Smooth muscle cell (in vitro differentiated cells): ENCODE results near the gene UBLCP1. TPM values are rescaled to one million over a fixed set of nuclear protein-coding genes. Genes with fewer than 3 reads are reported as not detected.
"Not testable (repeated sequence)": the region's sequence is repeated elsewhere in the genome, so short reads cannot be mapped to it uniquely, and the experiment has no call there.

Experiments used
- DNase-seq: peaks from one replicate; lab custom pipeline; 2025; ENCODE audit not compliant: unreplicated experiment; lab: John Stamatoyannopoulos, UW
- H2AFZ ChIP-seq: fragments of 200-600 bp; sonication (generic); 2 replicates; pipeline ENCODE4 v1.6.0; 2016; ENCODE audit warnings: antibody characterized with exemption, low read depth, mild to moderate bottlenecking
- H3F3A ChIP-seq: fragments of 200-600 bp; sonication (generic); 2 replicates; pipeline ENCODE4 v1.6.0; 2017; ENCODE audit warnings: antibody characterized with exemption, low read depth
- H3K27ac ChIP-seq: fragments of 200-600 bp; sonication (generic); 2 replicates; pipeline ENCODE4 v1.5.1; 2016; ENCODE audit warnings: low read depth, mild to moderate bottlenecking
- H3K27me3 ChIP-seq: fragments of 200-600 bp; sonication (generic); 2 replicates; pipeline ENCODE4 v1.6.1; 2016; ENCODE audit warnings: low read depth, mild to moderate bottlenecking
- H3K36me3 ChIP-seq: fragments of 200-600 bp; sonication (generic); 2 replicates; pipeline ENCODE4 v1.5.1; 2016; ENCODE audit warnings: low read depth
- H3K4me1 ChIP-seq: fragments of 200-600 bp; sonication (generic); 2 replicates; pipeline ENCODE4 v1.5.1; 2016; ENCODE audit warnings: low read depth
- H3K4me2 ChIP-seq: fragments of 200-600 bp; sonication (generic); 2 replicates; pipeline ENCODE4 v1.6.0; 2016; ENCODE audit warnings: mild to moderate bottlenecking
- H3K4me3 ChIP-seq: fragments of 200-600 bp; sonication (generic); 2 replicates; pipeline ENCODE4 v1.5.1; 2016; ENCODE audit warnings: mild to moderate bottlenecking
- H3K79me2 ChIP-seq: fragments of 200-600 bp; sonication (generic); 2 replicates; pipeline ENCODE4 v1.6.0; 2016; ENCODE audit warnings: low read depth, mild to moderate bottlenecking
- H3K9ac ChIP-seq: fragments of 200-600 bp; sonication (generic); 2 replicates; pipeline ENCODE4 v1.6.0; 2016; ENCODE audit warnings: low read depth
- H3K9me3 ChIP-seq: fragments of 200-600 bp; sonication (generic); replicated peaks from 2 replicates; pipeline ENCODE4 v1.5.1; 2016; ENCODE audit warnings: low read depth
- H4K20me1 ChIP-seq: fragments of 200-600 bp; sonication (generic); 2 replicates; pipeline ENCODE4 v1.6.0; 2016; ENCODE audit warnings: low read depth
- WGBS: methylation state at CpG from one replicate; pipeline ENCODE4 v1.1.7; 2016; ENCODE audit warnings: low lambda C conversion rate; 5-methylcytosine and 5-hydroxymethylcytosine counted together
- polyA plus RNA-seq: library from polyadenylated mRNA; unstranded; fragments of >200 nt; fragmentation: Nextera tagmentation; extraction: Ambion mirVana; gene quantifications from 2 replicates; pipeline ENCODE4 v1.2.1, GENCODE V29; 2016
- total RNA-seq: library from RNA; depleted of rRNA; stranded (reverse); fragments of >200 nt; gene quantifications from 2 replicates; pipeline ENCODE4 v1.2.3, GENCODE V29; 2014
- TF ChIP-seq, protein P1 (sequence below): fragments of 200-600 bp; sonication (generic); IDR thresholded peaks from 2 replicates; pipeline ENCODE4 v1.5.1; 2017; ENCODE audit warnings: borderline replicate concordance, mild to moderate bottlenecking, antibody characterized with exemption; ENCODE audit not compliant: insufficient read depth, poor library complexity, severe bottlenecking

Gene UBLCP1
- total and polyA plus RNA-seq, 2 experiments from 2014 or later: 32.9 to 44.1 TPM

DNA sequence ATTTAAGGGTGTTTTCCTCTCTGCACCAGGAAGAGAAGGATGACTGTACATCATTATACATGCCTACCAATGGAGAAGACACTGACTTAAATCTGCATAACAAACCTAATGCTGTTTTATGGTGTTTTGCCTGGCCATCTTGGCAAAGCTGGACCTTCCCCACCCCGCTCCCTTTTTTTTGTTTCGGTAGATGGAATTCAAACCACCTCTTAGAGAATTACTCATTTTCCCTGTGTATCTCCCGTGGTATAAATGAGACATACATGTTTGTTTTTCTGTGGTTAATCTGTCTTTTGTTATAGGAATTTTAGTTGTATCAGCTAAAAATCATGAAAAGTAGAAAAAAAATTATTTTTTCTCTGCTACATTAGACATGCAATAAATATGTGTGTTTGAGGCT, 38.4 kb downstream of the UBLCP1 start:
- H3K27ac ChIP-seq: peak overlapping the region; percentile 51
- H3F3A ChIP-seq: no peaks in the 10 kb centered on the region
- H3K4me2 ChIP-seq: no peak overlapping the region
- DNase-seq: no peak
- no peak overlapping the region for H3K4me3 ChIP-seq
- TF ChIP-seq, protein P1, sequence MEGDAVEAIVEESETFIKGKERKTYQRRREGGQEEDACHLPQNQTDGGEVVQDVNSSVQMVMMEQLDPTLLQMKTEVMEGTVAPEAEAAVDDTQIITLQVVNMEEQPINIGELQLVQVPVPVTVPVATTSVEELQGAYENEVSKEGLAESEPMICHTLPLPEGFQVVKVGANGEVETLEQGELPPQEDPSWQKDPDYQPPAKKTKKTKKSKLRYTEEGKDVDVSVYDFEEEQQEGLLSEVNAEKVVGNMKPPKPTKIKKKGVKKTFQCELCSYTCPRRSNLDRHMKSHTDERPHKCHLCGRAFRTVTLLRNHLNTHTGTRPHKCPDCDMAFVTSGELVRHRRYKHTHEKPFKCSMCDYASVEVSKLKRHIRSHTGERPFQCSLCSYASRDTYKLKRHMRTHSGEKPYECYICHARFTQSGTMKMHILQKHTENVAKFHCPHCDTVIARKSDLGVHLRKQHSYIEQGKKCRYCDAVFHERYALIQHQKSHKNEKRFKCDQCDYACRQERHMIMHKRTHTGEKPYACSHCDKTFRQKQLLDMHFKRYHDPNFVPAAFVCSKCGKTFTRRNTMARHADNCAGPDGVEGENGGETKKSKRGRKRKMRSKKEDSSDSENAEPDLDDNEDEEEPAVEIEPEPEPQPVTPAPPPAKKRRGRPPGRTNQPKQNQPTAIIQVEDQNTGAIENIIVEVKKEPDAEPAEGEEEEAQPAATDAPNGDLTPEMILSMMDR: no peak
- 69% methylated on average over 3 of the region's 3 CpGs for WGBS
- H3K9ac ChIP-seq: peak overlapping the region; percentile 38
- no peaks in the 10 kb centered on the region for H4K20me1 ChIP-seq
- H3K36me3 ChIP-seq: no peaks in the 10 kb centered on the region
- H3K4me1 ChIP-seq: no peaks in the 10 kb centered on the region
- H3K9me3 ChIP-seq: no peaks in the 10 kb centered on the region
- H2AFZ ChIP-seq: no peak overlapping the region
- no peaks in the 10 kb centered on the region for H3K79me2 ChIP-seq
- peaks cover 5% of the 10 kb centered on the region for H3K27me3 ChIP-seq

- not testable (repeated sequence) for H3F3A ChIP-seq, H2AFZ ChIP-seq, H3K27me3 ChIP-seq, DNase-seq, H3K4me2 ChIP-seq, H3K79me2 ChIP-seq, H3K4me1 ChIP-seq, H3K4me3 ChIP-seq, H3K36me3 ChIP-seq, H4K20me1 ChIP-seq, H3K9me3 ChIP-seq
- H3K9ac ChIP-seq: peak overlapping the region; percentile 38
- peak overlapping the region; percentile 70 for H3K27ac ChIP-seq
- WGBS: 87% methylated on average over 13 of the region's 13 CpGs
Measured at GRCh38 chr5:159301929-159302860, 39.1 kb downstream of the UBLCP1 start.

DNA sequence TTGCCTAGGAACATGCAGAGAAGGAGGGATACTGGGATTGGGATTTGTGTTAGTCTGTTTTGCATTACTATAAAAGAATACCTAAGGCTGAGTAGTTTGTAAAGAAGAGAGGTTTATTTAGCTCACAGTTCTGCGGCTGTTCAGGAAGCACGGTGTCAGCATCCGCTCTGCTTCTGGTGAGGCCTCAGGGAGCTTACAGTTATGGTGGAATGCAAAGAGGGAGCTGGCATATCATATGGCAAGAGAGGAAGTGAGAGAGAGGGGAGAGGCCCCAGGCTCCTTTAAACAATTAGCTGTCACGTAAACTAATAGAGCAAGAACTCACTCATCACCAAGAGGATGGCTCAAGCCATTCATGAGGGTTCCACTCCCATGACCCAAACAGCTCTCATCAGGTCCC, 40.2 kb downstream of the UBLCP1 start:
- 96% methylated on average over 4 of the region's 4 CpGs for WGBS
- TF ChIP-seq, protein P1: no peak
- no peak overlapping the region for H3K4me3 ChIP-seq
- H2AFZ ChIP-seq: no peak overlapping the region
- no peaks in the 10 kb centered on the region for H3K36me3 ChIP-seq
- peaks cover 15% of the 10 kb centered on the region for H3K27me3 ChIP-seq
- no peaks in the 10 kb centered on the region for H4K20me1 ChIP-seq
- H3K4me1 ChIP-seq: no peaks in the 10 kb centered on the region
- DNase-seq: no peak
- H3K27ac ChIP-seq: no peak overlapping the region
- H3K9me3 ChIP-seq: no peaks in the 10 kb centered on the region
- no peaks in the 10 kb centered on the region for H3F3A ChIP-seq
- H3K79me2 ChIP-seq: no peaks in the 10 kb centered on the region
- no peak overlapping the region for H3K9ac ChIP-seq
- H3K4me2 ChIP-seq: no peak overlapping the region

DNA sequence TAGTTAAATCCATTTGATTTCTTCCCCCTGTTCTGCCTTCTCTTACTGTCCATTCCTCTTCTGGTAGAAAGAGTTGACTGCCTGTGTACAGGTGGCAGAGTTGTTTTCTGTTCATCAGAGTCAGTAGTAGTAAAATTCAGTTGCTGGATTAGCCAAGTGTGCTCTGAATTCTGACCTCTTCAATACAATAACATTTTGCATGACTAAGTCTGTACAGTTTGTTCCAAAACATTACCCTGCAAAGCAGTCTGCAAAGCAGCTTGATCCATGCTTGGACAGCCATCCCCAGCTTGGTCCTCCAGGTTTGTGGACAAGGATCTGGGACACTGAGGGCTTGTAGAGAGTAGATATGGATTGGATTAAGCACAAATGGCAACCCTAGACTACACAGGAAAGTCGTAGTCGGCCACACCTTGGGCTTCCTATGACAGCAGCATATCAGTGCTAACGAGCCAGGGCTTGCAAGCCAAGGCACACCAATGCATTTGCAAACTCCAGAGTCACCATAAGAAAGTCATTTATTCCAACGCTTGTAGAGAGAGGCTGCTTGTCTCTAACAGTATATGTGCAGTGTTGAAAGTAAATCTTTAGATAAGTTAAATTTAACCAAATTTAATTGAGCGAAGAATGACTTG, 42.0 kb downstream of the UBLCP1 start:
- Histone ChIP-seq H3K4me2 (no peak overlapping the region), H3K36me3 (no peaks in the 10 kb centered on the region), H3K79me2 (no peaks in the 10 kb centered on the region), H2AFZ (no peak overlapping the region), H3F3A (no peaks in the 10 kb centered on the region), H3K4me1 (no peaks in the 10 kb centered on the region), H4K20me1 (no peaks in the 10 kb centered on the region), H3K27me3 (peaks cover 24% of the 10 kb centered on the region), H3K4me3 (no peak overlapping the region), H3K9ac (no peak overlapping the region), H3K27ac (no peak overlapping the region), H3K9me3 (no peaks in the 10 kb centered on the region)
- WGBS: 84% methylated on average over 5 of the region's 5 CpGs
- TF ChIP-seq, protein P1: no peak
- no peak for DNase-seq
